GM19467 (cell line): ENCODE results near the gene ZNF709.
A peak's percentile ranks its signal among the peaks of the same experiment; 100 is the strongest.
"Not testable (repeated sequence)": the region's sequence is repeated elsewhere in the genome, so short reads cannot be mapped to it uniquely, and the experiment has no call there.

Experiments used
- ATAC-seq: cut with Tn5 transposase; IDR thresholded peaks from one replicate; pipeline ENCODE4 v1.9.1; 2021; ENCODE audit warnings: mild to moderate bottlenecking, moderate library complexity; ENCODE audit not compliant: unreplicated experiment

Gene ZNF709

DNA sequence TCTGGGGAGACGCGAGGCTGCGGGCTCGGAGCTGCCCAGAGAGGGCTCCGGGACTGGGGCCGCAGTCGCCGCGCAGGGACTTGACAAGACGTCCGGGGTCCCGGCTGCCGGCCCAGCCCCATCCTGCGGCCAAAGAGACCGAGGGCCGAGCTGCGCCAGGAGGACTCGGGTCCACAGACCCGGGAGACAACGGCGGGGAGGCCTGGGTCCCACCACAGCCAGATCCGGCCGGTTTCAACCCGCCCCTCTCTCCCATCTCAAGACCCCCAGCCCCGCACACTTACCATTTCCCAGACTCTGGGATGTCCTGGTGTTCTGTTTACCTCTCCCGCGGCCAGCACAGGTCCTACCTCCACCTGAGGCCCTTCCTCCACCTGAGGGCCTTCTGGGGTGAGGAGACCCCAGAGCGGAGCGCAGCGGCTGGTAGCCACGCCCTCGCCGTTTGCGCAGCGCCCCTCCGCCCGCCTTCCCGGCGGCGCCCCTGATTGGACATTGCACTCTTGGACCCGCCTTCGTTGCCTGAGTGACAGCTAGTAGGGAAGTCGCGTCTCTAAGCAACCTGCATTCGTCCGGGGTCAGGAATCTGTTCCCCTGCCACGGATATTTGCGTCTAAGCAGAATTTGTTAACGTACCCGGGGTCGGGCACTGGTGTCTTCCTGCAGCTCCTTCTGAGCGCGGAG, at the start of gene ZNF709:
TSS of gene ZNF709 (minus strand) at position 446 of the 681 bp plus-strand sequence. CDS start at position 287, 159 bp downstream.
- peak; percentile 95 for ATAC-seq

- no peak for ATAC-seq
These were observed 42.6 kb upstream of the ZNF709 start for GRCh38 chr19:12527034-12527836.

DNA sequence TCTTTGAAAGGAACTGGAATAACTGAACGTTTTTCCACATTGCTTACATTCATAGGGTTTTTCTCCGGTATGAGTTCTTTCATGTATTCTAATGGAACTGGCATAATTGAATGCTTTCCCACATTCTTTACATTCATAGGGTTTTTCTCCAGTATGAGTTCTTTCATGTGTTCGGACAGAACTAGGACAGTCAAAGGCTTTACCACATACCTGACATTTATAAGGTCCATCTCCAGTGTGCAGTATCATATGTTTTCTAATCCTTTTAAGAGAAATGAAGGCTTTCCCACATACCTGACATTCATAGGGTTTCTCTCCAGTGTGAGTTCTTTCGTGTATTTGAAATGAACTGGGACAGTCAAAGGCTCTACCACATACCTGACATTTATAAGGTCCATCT, 41.9 kb upstream of the ZNF709 start:
- no peak for ATAC-seq

DNA sequence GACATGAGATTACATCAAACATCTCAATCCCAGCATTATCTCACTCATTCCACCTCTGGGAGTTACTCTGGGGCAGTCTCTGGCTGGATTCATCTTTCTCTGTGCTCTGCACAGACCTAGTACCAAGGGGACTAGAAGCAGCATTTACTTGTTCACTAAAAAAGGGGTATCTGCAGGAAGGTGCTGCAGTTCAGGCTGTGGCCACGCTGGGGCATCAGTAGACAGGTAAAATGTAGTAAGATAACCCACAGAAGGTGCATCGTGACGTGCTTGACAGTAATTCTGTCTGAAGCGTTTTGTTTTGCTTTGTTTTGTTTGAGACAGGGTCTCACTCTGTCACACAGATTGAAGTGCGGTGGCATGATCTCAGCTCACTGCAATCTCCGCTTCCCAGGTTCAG, 37.4 kb upstream of the ZNF709 start:
- no peak for ATAC-seq

DNA sequence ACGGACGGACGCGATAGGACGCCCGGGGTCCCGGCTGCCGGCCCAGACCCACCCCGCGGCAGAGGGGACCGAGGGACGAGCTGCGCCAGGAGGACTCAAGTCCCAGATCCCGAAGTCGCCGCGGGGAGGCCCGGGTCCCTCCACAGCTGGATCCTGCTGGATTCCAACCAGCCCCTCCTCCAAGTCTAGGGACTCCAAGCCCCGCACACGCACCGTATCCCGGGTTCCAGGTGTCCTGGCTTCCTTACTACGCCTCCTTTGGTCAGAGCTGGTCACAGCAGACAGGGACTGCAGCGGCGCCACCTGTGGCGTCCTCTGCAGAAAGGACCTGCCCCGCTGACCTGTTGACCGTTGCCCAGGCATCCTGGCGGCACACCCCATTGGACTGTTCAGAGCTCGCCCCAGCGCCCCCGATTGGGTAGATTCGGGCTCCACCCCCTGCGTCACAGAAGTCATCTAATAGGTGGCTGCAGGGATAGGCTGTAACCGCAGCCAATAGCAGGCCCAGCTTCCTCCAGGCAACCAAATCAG, 29.0 kb upstream of the ZNF709 start:
- ATAC-seq: no peak

- no peak for ATAC-seq
These were observed 12.4 kb upstream of the ZNF709 start for GRCh38 chr19:12497032-12497431.

DNA sequence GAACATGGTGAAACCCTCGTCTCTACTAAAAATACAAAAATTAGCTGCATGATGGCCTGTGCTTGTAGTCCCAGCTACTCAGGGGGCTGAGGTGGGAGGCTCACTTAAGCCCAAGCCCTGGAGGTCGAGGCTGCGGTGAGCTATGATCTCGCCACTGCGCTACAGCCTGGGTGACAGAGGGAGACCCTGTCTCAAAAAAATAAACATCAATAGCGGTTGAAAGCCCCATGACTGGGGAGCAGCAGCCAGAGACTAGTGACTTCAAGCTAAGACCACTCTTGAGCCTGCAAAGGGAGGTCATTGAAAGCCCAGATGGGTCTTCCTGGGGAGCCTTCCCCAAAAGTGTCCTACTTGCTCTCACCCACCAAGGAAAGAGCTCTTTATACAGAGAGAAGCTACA, 11.9 kb upstream of the ZNF709 start:
- no peak for ATAC-seq

GRCh38 chr19:12495002-12495802, 10.6 kb upstream of the ZNF709 start:
- ATAC-seq: no peak

GRCh38 chr19:12494260-12494860, 9.7 kb upstream of the ZNF709 start:
- ATAC-seq: no peak

GRCh38 chr19:12486265-12486783, 1.7 kb upstream of the ZNF709 start:
- ATAC-seq: not testable (repeated sequence)

- ATAC-seq: no peak
These were observed 955 bp upstream of the ZNF709 start for GRCh38 chr19:12485571-12485970.

DNA sequence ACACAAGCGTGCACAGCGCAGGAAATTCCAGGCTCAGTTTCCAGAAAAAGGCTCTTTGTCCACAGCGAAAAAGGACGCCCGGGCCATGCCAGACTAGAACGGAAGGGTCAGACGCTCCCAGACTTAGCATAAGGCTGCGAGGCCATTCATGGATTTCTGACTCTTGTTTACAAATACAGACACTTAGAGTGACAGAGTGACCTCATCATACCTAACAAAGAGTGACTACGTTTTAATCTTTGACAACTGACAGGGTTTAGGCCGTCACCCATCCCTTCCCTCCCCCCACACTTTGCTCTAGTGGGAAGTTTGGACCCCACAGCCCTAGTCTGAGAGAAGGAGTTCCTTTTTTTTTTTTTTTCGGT, 418 bp upstream of the ZNF709 start:
- no peak for ATAC-seq

GRCh38 chr19:12484011-12484370, 625 bp downstream of the ZNF709 start:
- ATAC-seq: no peak

DNA sequence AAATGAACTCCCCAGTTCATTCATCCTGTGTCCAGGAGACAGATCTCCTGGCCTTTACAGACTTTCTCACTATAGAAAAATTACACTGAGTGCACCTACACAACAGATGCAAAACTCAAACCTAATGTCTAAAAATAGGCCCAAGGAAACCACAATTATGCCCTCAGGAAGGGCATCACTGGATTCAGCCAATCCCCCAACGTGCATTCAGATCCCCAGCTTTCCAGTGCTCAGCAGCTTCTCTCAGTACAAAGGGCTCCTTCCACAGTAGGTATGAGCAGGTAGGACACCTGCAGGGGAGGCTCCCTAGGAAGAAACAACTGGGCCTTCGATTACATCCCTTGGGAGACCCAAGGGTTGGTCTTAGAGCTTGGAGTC, 2.1 kb downstream of the ZNF709 start:
- ATAC-seq: no peak

- ATAC-seq: no peak
These were observed 2.7 kb downstream of the ZNF709 start for GRCh38 chr19:12481781-12482508.

DNA sequence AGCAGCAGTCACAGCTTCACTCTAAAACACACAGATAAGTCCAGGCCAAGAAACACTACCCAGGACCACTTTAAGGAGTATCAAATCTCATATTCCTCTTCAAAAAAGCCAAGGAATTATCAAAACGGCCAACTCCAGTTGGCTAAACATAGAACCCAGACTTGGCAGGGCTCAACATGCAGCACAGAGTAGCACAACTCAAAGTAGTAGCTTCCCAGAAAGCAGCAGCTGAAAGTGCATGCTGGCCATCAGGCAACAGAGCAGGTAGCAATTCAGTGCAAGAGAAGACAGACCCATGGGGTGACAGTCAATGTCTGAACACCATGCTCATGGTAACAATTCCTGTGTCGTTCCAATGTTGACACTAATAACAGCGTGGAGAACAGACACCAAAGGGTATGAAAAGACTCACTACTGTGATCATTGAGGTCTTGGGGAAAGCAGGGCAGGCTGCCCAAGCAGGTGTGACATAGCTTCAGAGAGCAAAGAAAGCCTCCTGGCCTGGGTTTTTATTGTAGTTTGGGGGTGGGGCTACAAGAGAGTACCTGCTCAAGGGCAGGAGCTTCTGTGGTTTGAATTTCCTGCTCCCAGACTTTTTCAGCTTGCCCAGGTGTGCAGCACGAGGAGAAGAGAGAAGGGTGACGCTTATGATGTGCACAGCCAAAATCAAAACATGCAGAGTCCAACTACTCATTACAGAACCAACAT, 6.2 kb downstream of the ZNF709 start:
- no peak for ATAC-seq

DNA sequence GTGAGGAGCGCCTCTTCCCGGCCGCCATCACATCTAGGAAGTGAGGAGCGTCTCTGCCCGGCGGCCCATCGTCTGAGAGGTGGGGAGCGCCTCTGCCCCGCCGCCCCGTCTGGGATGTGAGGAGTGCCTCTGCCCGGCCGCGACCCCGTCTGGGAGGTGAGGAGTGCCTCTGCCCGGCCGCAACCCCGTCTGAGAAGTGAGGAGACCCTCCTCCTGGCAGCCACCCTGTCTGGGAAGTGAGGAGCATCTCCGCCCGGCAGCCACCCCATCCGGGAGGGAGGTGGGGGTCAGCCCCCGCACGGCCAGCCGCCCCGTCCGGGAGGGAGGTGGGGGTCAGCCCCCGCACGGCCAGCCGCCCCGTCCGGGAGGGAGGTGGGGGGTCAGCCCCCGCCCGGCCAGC, 17.0 kb downstream of the ZNF709 start:
- not testable (repeated sequence) for ATAC-seq

GRCh38 chr19:12465211-12465610, 19.4 kb downstream of the ZNF709 start:
- no peak for ATAC-seq

- no peak for ATAC-seq
These were observed 19.8 kb downstream of the ZNF709 start for GRCh38 chr19:12464769-12465168.

DNA sequence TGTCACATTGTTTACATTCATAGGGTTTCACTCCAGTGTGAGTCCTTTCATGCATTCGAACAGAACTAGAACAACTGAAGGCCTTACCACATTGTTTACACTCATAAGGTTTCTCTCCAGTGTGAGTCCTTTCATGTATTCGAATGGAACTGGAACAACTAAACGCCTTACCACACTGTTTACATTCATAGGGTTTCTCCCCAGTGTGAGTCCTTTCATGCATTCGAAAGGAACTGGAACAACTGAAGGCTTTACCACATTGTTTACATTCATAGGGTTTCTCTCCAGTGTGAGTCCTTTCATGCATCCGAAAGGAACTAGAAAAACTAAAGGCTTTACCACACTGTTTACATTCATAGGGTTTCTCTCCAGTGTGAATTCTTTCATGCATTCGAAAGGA, 20.5 kb downstream of the ZNF709 start:
- ATAC-seq: not testable (repeated sequence)
